CD4-positive, alpha-beta T cell treated with Interleukin-15 for 4 hours (primary cell): ENCODE measurements around the gene RSL24D1.
"Not testable (repeated sequence)": the region's sequence is repeated elsewhere in the genome, so short reads cannot be mapped to it uniquely, and the experiment has no call there.

Experiments used
- DNase-seq: peaks from one replicate; pipeline ENCODE4 v3.0.0-alpha.2; 2020; ENCODE audit warnings: low spot score

The RSL24D1 gene

DNA sequence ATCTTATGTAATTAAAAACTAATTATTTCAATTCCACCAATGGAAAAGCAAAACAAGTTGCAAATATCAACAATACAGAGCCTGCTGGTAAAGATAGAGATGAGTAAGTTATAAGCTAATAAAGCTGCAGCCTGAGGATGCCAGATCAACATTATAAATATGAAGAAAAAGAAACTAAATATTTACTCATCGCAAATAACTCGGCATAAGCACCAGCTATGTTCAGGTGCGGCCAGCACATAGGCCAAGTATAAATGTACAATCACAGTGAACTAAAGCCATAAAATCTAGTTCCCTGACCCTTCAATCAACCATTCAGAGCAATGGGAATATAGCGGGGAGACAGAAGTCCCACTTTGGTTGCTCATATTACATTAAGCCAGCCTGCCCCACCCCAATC is 7.7 kb upstream of the RSL24D1 start:
- no peak for DNase-seq

GRCh38 chr15:55202206-55202605 is 5.5 kb upstream of the RSL24D1 start:
- DNase-seq: no peak

DNA sequence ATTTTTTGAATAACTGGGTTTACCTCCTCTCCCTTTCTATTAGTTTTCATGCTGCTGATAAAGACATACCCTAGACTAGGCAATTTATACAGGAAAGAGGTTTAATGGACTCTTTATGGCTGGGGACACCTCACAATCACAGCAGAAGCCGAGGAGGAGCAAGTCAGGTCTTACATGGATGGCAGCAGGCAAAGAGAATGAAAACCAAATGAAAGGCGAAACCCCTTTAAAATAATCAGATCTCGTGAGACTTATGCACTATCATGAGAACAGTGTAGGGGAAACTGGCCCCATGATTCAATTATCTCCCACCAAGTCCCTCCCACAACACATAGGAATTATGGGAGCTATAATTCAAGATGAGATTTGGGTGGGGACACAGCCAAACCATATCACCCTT is 2.0 kb upstream of the RSL24D1 start:
- DNase-seq: no peak

GRCh38 chr15:55197719-55198118 is 978 bp upstream of the RSL24D1 start:
- DNase-seq: no peak

DNA sequence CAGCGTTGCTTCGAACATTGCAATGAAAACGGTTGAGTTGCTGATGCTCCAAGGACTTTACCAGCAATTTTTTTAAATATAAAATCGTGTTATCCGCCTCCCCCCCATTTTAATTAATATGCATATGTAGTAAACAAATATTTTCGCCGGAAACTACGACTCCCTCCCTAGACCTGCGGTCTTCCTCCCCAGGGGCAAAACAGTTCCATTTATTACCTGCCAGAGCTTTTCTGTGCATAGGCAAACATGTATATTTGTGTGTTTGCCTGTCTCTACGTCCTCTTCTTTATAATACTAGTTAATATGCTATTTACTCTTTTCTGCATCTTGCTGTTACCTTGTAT is 593 bp upstream of the RSL24D1 start:
- DNase-seq: peak; percentile 11

- DNase-seq: no peak
Observed at GRCh38 chr15:55195996-55196395, 745 bp downstream of the RSL24D1 start.

- no peak for DNase-seq
Observed at GRCh38 chr15:55194256-55194655, 2.5 kb downstream of the RSL24D1 start.

DNA sequence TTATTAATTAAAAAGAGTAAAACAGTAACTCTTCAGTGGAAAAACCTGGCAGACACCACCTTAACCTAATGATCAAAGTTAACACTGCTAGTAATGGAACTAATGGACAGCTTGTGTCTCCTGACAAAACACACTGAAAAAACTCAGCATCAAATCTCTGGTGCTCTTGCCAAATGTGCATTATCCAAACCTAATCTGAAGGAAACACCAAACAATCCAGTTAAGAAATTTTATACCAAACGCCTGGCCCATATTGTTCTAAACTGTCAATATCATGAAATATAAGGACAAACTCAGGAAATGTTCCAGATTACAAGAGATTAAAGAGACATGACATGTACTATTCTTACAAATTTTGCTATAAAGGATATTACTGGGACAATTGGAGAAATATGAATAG is 10.4 kb downstream of the RSL24D1 start:
- DNase-seq: no peak

- no peak for DNase-seq
Observed at GRCh38 chr15:55183679-55184078, 13.1 kb downstream of the RSL24D1 start.

DNA sequence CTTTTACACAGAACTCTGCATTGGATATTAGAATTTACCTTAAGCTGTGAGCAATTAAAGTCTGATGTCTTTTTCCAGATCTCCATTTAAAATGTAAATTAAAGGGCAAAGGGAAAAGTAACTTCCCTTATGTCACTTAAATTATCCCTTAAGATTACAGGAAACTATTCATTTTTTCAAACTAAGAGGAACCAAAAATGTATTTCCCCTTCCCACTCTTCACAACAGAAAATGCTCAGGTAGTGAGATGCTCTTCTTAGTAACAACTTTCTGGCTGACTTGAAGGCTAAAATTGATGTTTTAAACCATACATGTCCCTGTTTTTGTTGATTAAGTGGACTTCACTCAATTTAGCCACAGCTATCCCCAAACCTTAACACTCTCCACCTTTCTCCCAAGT is 17.6 kb downstream of the RSL24D1 start:
- DNase-seq: no peak

DNA sequence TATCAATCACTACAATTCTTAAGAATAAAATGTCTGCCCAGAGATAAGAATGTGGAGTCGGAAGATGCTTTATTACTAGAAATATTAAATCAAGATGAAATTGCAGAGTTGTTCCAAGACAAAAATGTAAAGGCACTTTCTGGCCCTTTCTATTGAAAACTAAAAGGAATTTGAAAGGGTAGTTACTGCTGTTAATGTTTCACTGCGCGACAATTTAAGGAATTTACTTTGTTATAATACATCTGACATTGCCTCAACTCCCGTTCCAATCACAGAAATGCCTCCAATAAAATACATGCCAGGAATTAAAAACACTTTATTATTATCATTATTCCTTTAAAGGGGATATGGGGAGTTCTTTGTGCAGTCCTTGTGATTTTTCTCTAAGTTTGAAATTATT is 26.4 kb downstream of the RSL24D1 start:
- DNase-seq: no peak

- DNase-seq: peak; percentile 41
Observed at GRCh38 chr15:55168350-55168974, 28.3 kb downstream of the RSL24D1 start.

GRCh38 chr15:55164284-55164683 is 32.5 kb downstream of the RSL24D1 start:
- DNase-seq: no peak

GRCh38 chr15:55151631-55152030 is 45.1 kb downstream of the RSL24D1 start:
- DNase-seq: no peak

GRCh38 chr15:55143132-55143531 is 53.6 kb downstream of the RSL24D1 start:
- not testable (repeated sequence) for DNase-seq

DNA sequence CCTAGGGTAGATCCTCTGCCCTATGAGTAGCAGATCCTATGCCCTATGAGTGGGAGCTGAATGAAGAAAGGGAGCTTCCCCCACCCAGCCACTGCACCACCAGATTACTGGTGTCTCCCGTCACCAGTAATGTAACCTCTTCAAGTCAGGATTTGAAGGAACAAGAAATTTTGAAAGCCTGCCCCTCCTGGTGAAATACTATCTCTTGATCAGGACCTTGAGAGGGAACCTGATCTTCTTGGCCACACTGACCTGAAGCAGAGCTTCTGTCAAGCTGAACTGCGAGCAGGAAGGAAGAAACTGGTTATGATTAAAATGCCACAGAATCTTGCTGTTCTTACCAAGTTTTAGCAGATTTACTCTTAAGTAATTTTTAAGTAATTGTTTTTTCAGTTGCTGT is 62.8 kb downstream of the RSL24D1 start:
- DNase-seq: no peak

DNA sequence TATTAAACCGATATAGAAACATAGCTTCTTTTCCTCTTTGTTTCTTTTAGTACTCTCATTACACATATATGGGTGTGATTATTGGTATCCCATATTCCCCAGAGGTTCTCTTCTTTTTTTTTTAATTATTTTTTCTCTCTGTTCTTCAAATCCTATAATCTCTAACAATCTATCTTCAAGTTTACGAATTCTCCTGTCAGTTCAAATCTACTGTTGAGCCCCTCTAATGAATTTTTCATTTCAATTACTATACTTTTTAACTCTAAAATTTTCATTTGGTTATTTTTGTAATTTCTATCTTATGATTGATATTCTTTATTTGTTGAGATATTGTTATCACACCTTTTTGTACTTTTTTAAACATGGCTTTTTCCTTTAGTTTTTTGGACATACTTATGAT is 64.1 kb downstream of the RSL24D1 start:
- no peak for DNase-seq
